D341Med (cell line): Measurements from ENCODE around the gene LIME1.

Experiments
- DNase-seq: peaks from one replicate; pipeline ENCODE4 v3.0.0; 2012; ENCODE audit warnings: low spot score

Gene LIME1

DNA sequence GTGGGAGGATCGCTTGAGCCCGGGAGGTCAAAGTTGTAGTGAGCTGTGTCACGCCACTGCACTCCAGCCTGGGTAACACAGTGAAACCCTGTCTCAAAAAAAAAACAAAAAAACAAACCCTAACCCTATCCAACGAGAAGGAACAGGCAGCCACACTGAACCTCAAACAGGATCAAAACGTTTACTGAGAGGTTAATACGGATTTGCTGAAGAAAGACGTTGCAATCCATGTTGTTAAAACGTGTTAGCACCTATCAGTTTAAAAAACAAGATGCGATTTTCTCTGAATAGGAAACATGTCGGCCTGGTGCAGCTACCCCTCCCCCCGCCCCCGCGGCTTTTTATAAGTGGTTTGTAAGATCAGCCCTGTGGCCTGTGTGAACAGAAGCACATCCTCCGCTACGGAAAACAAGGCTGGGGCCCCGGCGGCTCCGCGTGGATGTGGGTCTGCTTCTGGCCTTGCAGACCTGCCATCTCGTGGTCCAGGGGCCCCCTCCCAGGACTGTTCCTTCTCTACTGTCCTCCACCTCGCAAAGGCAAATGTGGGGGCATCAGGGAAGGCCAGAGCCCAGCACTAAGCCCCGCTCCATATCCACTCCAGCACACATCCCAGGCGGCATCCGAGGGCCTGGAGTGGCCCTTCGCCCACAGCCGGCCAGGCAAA is 14.5 kb downstream of the LIME1 start:
- DNase-seq: peak; percentile 36

DNA sequence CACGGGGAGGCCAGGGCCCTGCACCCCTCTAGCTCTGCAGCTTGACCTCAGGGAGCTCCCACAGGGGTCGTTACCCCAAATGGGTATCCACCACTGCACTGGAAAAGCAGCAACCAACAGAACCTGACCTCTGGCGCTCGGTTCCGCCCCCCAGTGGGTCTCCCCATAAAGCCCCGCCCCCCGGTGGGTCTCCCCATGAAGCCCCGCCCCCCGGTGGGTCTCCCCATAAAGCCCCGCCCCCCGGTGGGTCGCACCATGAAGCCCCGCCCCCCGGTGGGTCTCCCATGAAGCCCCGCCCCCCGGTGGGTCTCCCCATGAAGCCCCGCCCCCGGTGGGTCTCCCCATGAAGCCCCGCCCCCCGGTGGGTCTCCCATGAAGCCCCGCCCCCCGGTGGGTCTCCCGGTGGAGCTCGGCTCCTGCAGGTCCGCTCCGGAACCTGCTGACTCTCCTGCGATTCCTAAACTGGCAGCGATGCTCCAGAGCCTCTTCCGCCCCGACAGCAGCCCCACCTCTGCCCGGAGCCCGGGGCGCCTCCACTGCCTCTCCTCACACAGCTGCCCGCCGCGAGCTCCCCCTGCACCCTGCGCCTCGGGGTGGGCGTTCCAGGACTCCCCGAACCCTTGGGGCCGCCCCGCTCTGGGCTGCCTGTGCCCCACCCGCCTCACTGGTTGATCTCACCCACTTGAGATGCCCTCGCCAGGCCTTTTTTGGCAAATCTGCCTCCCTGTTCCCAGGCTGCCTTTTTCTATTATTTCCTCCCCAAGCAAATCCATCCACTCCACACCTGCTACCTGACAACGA is 15.2 kb downstream of the LIME1 start:
- DNase-seq: peak; percentile 45

DNA sequence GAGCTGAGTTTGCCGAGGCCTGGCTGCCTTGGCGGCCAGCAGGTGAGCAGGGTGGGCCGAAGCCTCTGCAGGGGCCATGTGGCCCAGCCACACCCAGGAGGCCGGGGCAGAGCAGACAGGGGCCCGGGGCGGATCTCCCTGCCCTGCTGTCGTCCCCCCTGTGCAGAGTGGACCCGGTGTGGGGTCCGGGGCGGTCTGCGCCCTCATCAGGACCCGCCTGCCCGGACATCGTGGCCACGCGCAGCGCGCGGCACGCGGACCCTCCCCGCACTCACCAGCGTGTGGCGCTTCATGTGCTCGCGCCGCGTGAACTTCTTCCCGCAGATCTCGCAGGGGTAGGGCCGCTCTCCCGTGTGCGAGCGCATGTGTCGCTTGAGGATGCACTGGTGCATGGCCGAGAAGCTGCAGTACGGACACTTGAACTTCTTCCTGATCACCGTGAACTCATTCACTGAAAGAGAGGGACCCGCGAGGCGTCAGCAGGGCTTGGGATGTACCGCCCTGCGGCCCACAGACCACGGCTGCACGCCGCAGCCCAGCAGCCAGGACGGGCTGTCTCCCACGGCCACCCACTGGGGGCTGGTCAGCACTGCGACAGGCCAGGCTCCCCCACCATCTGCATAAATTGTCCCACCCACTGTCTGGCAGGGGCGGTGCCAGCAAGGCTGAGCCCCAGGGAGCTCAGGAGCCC is 16.1 kb downstream of the LIME1 start:
- peak; percentile 41 for DNase-seq

DNA sequence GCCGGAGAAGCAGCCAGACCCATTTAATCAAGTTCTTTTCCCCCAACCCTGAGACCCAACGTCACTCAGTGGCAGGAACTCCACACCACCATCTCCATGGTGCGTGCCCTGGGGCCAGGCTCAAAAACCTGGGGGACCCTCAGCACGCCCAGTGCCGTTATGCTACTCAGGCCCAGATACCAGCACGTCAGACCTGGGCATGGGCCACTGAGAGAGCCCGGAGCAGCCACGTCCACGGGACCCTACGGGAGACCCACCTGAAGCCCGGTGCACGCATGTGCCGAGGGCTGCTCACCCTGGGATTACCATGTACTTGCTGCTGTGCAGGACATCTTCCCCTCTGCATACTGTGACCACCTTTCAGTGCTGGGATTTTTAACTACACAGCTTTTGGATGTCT is 16.9 kb downstream of the LIME1 start:
- DNase-seq: no peak

DNA sequence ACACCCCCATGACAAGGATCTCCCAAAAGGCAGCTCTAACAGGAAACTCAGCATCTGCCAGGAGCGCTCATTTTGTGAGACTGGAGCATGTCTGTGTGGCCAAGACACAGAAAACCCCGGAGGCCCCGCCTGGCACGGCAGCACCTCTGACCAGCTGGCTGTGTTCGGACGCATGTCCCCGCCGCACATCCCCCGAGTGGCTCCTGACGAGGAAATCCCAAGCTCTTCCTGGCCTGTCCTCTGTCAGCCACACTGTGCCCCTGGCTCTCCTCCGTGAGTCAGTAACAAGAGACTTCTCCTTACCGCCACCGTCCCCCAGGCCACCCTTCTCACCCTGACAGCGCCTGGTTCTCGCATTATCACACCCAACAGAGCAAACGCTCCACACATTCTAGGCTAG is 17.5 kb downstream of the LIME1 start:
- peak; percentile 24 for DNase-seq

DNA sequence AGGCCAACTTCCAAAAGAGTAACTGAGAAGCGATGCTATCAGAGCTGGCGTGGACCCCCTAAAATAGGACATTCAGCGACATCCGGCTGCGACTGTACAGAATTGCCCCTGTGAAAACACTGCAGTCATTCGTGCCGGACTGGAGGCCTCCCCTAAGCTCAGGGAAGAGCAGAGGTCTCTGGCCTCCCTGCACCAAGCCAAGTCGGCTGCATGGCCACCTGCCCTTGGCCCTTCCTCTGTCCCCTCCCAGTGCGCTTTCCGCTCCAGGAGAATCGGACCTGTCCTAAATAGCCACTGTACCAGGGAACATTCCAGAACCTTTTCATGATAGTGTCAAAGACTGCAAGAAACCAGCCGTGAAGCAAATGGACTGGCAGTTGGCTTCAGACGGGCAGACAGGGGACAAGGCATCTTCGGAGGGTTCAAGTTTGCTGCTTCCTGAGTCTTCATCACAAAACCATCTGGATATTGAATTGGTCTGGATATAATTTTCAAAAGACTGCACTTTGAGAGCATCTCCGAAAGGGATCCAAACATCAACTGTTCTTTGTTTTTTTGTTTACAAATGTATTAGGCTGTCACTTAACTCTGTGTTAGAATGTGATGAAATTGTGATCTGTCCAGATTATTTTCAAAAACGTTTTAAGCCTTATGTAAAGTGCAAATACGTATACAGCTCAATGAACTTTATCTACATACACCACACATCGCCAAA is 19.6 kb downstream of the LIME1 start:
- no peak for DNase-seq

DNA sequence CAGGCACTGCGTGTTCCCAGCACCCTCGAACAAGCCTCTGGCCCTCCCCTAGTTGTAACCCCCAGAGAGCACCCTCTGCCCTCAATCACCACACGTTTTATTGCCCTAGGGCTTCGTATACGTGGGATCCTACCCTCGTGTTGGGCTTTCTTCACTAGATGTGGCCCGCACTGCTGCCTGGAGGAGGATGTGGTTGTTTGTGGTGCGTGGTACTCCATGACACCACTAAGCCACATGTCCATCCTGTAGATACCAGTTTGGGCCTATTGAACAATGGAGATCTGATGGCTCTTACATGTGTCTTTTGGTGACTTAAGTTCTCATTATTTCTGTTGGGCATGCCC is 20.2 kb downstream of the LIME1 start:
- no peak for DNase-seq

DNA sequence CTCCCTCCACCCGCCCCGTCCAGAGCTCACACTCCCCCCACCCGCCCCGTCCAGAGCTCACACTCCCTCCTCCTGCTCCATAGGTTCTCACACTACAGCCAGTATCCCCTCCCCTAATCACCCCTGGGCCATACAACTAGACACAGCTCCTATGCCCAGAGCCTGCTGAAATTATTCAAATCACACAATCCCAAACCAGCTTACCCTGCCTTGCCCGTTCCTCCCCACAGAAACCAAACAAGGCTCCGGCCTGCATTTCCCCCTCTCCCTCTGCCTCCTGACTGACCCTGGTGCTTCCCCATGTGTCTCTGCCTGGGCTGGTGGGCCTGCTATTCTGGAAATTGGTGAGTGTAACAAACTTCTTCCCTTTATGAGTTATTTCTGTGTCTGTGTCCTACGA is 21.7 kb downstream of the LIME1 start:
- DNase-seq: no peak

DNA sequence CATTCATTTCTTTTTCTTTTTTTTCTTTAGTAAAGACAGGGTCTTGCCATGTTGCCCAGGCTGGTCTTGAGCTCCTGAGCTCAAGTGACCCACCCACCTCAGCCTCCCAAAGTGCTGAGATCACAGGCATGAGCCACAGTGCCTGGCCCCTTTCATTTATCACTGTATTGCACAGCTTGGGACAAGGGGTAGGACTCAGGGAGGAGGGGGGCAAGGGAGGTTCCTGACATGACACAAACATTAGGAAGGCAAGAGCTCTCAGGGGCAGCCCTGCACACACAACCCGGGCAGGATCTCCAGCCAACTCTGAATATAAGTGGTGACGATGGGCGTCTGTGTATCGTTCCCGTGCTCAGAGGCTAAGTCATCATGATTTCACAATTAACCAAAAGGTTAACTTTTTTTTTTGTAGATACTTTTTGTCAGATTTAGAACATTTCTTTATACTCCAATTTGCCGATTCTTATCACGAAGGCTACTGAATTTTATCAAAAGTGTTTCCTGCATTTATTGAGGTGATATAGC is 23.0 kb downstream of the LIME1 start:
- DNase-seq: no peak

DNA sequence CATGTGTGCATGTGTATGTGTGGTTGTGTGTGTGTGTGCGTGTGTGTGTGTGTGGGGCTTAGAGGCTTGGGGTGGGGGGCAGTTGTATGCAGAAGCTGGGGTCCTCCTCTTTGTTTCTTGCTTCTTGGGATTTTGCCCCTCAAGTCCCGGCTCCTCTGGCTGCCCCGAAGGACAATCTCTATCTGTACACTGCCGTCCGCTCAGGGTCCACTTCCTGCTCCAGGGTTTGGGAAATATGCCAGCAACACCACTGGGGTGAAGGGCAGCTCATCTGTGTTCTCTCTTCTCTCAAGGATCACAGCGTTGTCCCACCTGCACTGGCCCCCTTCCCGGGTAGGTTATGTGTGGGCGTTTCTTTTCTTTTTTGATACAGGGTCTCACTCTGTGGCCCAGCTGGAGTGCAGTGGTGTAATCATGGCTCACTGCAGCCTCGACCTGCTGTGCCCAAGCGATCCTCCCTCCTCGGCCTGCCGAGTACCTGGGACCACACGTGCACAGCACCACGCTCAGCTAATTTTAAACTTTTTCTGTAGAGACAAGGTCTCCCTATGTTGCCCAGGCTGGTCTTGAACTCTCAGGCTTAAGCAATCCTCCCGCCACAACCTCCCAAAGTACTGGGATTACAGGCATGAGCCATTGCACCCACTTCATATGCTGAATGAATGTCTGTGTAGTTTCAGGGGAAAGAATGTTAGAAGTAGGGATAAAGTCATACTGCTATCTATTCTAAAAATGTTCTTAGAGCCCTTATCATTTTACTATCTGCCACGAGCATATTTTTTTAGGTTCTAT is 28.8 kb downstream of the LIME1 start:
- DNase-seq: peak; percentile 5

DNA sequence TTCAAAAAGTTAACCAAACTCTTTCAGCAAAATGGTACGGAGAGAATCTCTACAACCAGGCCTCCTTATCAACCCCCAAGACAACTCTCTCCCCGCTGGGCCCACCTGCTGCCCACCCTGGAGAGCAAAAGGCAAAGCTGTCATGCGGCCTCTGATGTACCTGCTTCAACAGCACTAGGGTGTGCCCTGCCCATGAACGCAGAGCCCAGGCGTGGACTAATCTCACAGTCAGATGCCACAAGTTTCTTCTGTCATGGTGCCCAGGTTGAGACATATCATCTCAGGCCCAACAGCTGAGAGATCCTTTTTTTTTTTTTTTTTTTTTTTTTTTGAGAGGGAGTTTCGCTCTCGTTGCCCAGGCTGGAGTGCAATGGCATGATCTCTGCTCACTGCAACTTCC is 29.4 kb downstream of the LIME1 start:
- no peak for DNase-seq

DNA sequence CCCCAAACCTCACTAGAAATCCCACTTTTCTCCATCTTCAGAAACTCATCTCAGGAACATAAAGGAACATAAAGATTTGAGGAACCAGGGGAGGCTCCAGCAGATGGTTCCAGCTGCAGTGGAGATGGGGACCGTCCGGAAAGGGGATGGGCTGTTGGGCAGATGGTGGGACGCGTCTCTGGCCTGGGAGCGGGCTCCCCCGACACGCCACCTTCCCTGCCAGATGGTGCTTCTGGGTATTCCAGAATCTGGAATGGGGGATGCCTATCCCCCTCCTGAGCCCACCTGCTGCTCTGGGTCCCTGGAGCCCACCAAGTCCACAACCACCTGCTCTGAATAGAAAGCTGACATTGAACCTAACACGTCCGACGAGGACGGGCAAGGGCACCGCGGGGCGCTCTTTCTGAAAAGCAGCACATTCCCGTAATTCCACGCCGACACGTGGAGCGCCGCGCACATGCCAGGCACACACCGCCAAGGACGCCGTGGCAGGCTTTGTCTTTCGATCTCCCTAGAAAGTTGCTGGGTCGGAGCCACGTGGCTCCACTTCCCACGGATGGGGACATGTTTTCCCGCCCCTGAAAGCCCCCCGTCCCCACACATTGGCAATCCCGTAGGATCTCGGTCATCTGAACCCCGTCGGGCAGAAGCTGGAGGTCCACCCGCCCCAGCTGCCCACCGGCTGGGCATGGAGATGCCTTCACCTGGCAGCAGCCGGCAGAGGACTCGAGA is 30.4 kb downstream of the LIME1 start:
- no peak for DNase-seq

DNA sequence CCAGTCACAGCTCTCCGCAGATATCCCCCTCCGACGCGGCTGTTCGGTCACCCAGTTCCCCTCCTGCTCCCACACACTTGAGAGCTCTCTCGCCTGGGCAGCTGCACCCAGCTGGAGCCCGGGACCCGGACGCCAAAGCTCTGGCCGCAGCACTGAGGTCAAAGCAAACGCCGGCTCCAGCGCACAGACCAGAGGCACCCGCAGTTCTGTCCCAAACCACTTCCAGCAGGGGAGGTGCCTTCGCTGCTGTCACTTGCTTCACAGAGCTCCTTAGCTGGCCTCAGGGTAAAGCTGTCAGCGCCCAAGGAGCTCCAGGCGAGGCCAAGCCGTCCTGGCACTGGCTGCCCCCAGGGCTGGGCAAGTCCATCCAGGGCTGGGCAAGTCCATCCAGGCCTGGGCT is 31.0 kb downstream of the LIME1 start:
- DNase-seq: no peak

DNA sequence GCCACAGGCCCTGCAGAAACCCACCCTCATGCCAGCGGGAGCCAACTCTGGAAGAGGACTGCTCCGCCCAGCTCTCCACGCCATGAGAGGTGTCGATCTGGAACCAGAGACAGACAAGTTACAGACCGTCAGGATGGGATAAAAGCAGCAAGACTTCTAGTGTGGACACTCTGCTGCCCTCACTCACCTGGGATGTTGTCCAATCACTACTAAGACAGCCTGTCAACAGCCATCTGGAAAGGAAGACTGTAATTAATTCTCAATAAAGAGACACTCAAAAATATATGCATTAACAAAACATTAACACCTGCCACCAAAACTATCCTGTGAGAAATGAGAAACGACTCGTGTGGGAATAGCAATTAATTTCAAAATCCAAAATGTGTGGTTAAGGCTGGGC is 31.4 kb downstream of the LIME1 start:
- no peak for DNase-seq

DNA sequence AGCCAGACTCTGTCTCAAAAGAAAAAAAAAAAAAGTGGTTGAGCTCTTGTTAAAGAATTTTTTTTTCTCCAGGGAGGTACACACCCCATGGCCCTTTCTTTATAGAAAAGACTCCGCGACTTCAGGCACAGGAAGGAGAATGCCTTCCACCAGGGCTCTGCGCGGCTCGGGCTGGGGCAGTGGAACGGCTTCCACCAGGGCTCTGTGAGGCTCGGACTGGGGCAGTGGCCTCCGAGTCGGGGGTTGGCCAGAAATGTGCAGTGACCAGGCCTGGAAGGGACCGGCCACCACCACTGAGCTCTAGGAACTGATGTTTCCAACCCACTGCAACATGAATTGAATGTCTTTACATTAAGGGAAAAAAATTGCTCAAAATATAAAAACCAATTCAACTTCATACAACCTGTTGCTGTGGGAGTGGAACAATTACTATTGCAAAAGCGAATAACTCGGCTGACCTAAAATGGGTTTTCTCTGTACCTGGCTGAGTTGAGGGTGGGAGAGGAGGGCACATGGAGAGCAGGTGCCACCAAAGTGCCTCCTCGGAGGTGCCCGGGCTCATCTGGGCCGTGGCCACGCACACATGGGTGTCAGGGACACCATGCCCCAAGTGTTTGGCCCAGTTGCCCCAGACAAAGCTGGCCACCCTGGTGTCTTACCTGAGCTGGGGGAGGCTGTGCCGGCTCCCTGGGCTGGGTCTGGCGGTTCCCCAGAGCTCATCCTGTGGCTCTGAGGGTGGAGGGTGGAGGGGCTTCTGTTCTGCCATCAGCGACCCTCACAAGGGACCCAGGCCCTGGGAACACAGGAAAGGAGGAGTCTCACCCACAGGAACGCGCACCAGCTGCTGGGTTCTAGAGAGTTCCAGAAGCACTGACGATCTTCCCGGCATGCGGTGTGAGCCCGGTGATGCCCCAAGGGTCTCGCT is 32.4 kb downstream of the LIME1 start:
- peak; percentile 27 for DNase-seq

DNA sequence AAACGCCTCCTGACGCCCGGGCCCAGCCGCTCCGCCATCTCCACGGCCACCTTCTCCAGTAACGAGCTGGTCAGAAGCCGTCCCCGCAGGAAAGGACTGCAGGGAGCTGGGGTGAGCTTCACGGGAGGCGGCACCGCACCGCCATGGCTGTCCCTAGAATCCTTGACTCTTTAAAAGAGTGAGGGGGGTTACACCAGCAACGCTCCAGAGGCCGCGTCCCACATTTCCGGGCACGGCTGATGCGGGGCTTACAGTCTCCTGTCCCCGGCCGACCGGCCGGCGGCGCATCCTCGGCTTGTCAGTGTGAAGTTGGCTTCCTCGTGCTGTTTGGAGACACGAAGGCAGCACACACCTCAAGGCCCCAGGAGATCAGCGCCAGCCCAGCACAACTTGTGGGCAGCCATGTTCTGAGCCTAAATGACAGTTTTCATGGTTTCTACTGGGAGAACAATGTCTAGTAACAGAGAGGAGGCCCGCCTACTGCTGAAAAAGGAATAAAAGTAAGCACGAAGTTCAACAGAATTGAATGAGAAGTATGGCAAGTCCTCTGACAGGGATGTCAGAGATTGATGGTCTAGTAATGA is 33.5 kb downstream of the LIME1 start:
- DNase-seq: peak; percentile 25

DNA sequence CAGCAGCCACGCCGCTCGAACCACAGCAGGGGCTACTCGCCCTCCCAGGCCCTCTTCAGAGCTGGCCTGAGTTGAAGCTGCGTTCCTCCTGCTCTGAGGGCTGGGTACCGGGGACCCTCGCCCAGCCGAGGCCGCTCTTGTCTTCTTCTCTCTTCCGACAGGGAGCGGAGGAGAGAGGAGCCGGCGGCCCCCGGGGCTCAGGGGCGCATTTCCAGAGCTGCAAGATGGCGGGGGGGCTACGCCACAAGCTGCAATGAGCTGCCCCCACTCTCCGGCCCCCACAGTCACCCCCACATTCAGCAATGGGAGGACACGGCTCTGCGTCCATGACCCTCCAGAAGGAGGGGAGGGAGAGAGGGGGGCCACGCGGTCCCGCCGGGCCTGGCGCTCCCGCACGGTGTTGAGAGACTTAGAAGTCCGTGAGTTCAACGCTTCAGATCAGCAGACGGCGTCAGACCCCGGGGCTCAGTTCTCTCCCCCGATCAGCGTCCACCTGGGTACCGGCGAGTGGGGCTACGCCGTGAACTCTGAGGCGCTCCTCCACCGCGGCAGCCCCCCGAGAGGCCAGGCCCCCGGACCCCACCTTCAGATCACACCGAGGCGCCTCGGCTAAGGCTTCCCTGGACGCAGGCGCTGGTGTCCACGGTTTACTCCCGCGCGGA is 34.7 kb downstream of the LIME1 start:
- peak; percentile 22 for DNase-seq

DNA sequence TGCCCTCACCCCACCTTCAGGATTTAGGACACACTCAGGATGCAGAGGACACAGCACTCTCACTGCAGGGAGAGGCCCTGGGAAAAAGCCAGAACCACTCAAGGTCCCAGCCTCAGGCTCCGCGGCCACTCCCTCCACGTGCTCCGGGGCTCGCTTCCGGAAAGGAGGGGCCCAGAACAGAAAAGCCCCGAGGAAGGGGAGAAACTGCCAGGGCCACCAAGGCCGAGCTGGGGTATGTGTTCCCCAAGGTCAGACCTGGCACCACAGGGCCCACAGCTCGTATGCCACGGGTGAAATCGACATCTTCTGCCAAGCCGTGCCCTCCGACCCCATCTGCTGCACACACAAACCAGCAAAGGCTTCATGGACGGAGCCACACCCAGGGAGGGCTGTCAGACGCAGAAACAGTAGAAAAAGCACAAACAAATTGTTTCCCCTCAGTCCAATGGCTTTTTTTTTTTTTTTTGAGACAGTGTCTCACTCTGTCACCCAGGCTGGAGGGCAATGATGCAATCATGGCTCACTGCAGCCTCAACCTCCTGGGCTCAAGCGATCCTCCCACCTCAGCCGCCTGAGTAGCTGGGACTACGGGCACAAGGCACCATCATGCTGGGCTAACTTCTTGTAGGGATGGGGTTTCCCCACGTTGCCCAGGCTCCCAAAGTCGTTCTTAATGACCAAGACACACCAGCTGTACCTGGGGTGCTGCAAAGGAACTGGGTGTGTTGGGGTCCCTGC is 36.5 kb downstream of the LIME1 start:
- peak; percentile 24 for DNase-seq
